WERI-Rb-1 (cell line): ENCODE results near the gene NDUFS7.
A peak's percentile ranks its signal among the peaks of the same experiment; 100 is the strongest.

Experiments
- DNase-seq: peaks from one replicate; pipeline ENCODE4 v3.0.0-alpha.2; 2020
- H3K27ac ChIP-seq: fragments of 250-450 bp; sonication (Bioruptor Pico); 2 replicates; pipeline ENCODE4 v1.5.1; 2020; ENCODE audit warnings: mild to moderate bottlenecking, moderate library complexity
- H3K27me3 ChIP-seq: fragments of 250-450 bp; sonication (Bioruptor Pico); 2 replicates; pipeline ENCODE4 v1.5.1; 2021; ENCODE audit warnings: mild to moderate bottlenecking, low read depth, moderate library complexity; ENCODE audit not compliant: insufficient read depth, severe bottlenecking
- H3K36me3 ChIP-seq: fragments of 250-450 bp; sonication (Bioruptor Pico); 2 replicates; pipeline ENCODE4 v1.5.1; 2020; ENCODE audit warnings: mild to moderate bottlenecking, moderate library complexity
- H3K4me3 ChIP-seq: 2 replicates; pipeline ENCODE4 v1.5.1; 2011; ENCODE audit warnings: low read depth, mild to moderate bottlenecking, control low read depth, low read length
- H3K9me3 ChIP-seq: fragments of 250-450 bp; sonication (Bioruptor Pico); 2 replicates; pipeline ENCODE4 v1.5.1; 2021; ENCODE audit warnings: mild to moderate bottlenecking, moderate library complexity; ENCODE audit not compliant: severe bottlenecking
- CTCF ChIP-seq: IDR thresholded peaks from 2 replicates; pipeline ENCODE4 v1.5.1; 2011; ENCODE audit warnings: low read depth, mild to moderate bottlenecking, control low read depth, inconsistent platforms, low read length

The NDUFS7 gene

GRCh38 chr19:1434040-1434366 lies 50.3 kb downstream of the NDUFS7 start:
- H3K27me3 ChIP-seq: no peaks in the 10 kb centered on the region
- no peak for TF ChIP-seq CTCF
- no peak overlapping the region for H3K27ac ChIP-seq

GRCh38 chr19:1434577-1435060 lies 50.9 kb downstream of the NDUFS7 start:
- Histone ChIP-seq H3K27me3 (no peaks in the 10 kb centered on the region), H3K36me3 (peaks cover 68% of the 10 kb centered on the region), H3K4me3 (no peak overlapping the region), H3K27ac (no peak overlapping the region), H3K9me3 (no peaks in the 10 kb centered on the region)
- DNase-seq: no peak
- TF ChIP-seq CTCF: no peak

More at GRCh38 chr19:1434040-1434366, 50.3 kb downstream of the NDUFS7 start:
- Histone ChIP-seq H3K36me3 (peaks cover 68% of the 10 kb centered on the region), H3K4me3 (no peak overlapping the region), H3K9me3 (no peaks in the 10 kb centered on the region)
- DNase-seq: no peak

- Histone ChIP-seq H3K4me3 (no peak overlapping the region), H3K27me3 (no peaks in the 10 kb centered on the region), H3K27ac (no peak overlapping the region), H3K9me3 (no peaks in the 10 kb centered on the region), H3K36me3 (peaks cover 70% of the 10 kb centered on the region)
- DNase-seq: no peak
- TF ChIP-seq CTCF: no peak
Observed at GRCh38 chr19:1435378-1435989, 51.8 kb downstream of the NDUFS7 start.

GRCh38 chr19:1437609-1438008 lies 53.9 kb downstream of the NDUFS7 start:
- TF ChIP-seq CTCF: no peak
- Histone ChIP-seq H3K9me3 (no peaks in the 10 kb centered on the region), H3K27me3 (no peaks in the 10 kb centered on the region), H3K4me3 (no peak overlapping the region), H3K36me3 (peaks cover 74% of the 10 kb centered on the region), H3K27ac (no peak overlapping the region)
- DNase-seq: no peak

- TF ChIP-seq CTCF: peak; percentile 95
- Histone ChIP-seq H3K4me3 (peak within 1 kb of the TSS; percentile 87), H3K36me3 (peaks cover 71% of the 10 kb centered on the region), H3K27me3 (no peaks in the 10 kb centered on the region), H3K9me3 (no peaks in the 10 kb centered on the region), H3K27ac (peak within 1 kb of the TSS; percentile 92)
- peak; percentile 94 for DNase-seq
Observed at GRCh38 chr19:1438035-1438932, 54.6 kb downstream of the NDUFS7 start, which contains the start of gene RPS15. RPS15 (plus strand) TSS chr19:1438396; CDS start chr19:1438426, 30 bp downstream.
